OCI-LY1 (cell line): ENCODE data around the gene RGS19.

ENCODE experiments used
- H2AFZ ChIP-seq: fragments of 200-600 bp; sonication (generic), shearing (Covaris generic); 2 replicates; pipeline ENCODE4 v1.6.0; 2014; ENCODE audit warnings: antibody characterized with exemption, mild to moderate bottlenecking, low read length
- H3F3A ChIP-seq: fragments of 200-600 bp; sonication (generic), shearing (Covaris generic); 2 replicates; pipeline ENCODE4 v1.6.0; 2014; ENCODE audit warnings: mild to moderate bottlenecking, antibody characterized with exemption, low read length, moderate library complexity; ENCODE audit not compliant: insufficient read depth
- H3K27ac ChIP-seq: fragments of 200-600 bp; sonication (generic); 2 replicates; pipeline ENCODE4 v1.5.1; 2014; ENCODE audit warnings: low read length, mixed run types, mild to moderate bottlenecking, low read depth; ENCODE audit not compliant: poor library complexity, severe bottlenecking
- H3K27me3 ChIP-seq: fragments of 200-600 bp; sonication (generic); 2 replicates; pipeline ENCODE4 v1.6.0; 2014; ENCODE audit warnings: antibody characterized with exemption, mild to moderate bottlenecking, low read length, moderate library complexity; ENCODE audit not compliant: insufficient read depth
- H3K36me3 ChIP-seq: fragments of 200-600 bp; sonication (generic); 2 replicates; pipeline ENCODE4 v1.6.1; 2014; ENCODE audit warnings: mild to moderate bottlenecking, antibody characterized with exemption, low read length, moderate library complexity, mixed read lengths; ENCODE audit not compliant: insufficient read depth
- H3K4me1 ChIP-seq: fragments of 200-600 bp; sonication (generic); 2 replicates; pipeline ENCODE4 v1.5.1; 2014; ENCODE audit warnings: mild to moderate bottlenecking, low read length, moderate library complexity; ENCODE audit not compliant: insufficient read depth, severe bottlenecking
- H3K4me2 ChIP-seq: fragments of 200-600 bp; sonication (generic), shearing (Covaris generic); 2 replicates; pipeline ENCODE4 v1.6.1; 2014; ENCODE audit warnings: low read length
- H3K4me3 ChIP-seq: fragments of 200-600 bp; sonication (generic); 2 replicates; pipeline ENCODE4 v1.5.1; 2014; ENCODE audit warnings: low read length, low read depth, mild to moderate bottlenecking, mixed read lengths; ENCODE audit not compliant: poor library complexity, severe bottlenecking
- H3K79me2 ChIP-seq: fragments of 200-600 bp; shearing (Covaris generic); 2 replicates; pipeline ENCODE4 v1.6.1; 2016; ENCODE audit warnings: mixed run types, low read length, mixed read lengths; ENCODE audit not compliant: insufficient read depth
- H3K9ac ChIP-seq: fragments of 200-600 bp; sonication (generic), shearing (Covaris generic); 2 replicates; pipeline ENCODE4 v1.6.1; 2014; ENCODE audit warnings: mild to moderate bottlenecking, low read length, mixed read lengths
- H3K9me2 ChIP-seq: fragments of 200-600 bp; sonication (generic), shearing (Covaris generic); 2 replicates; pipeline ENCODE4 v1.6.1; 2014; ENCODE audit warnings: low read depth, mild to moderate bottlenecking, low read length, mixed read lengths
- H3K9me3 ChIP-seq: fragments of 200-600 bp; shearing (Covaris generic); 2 replicates; pipeline ENCODE4 v1.6.1; 2014; ENCODE audit warnings: low read length, mixed read lengths
- H4K20me1 ChIP-seq: fragments of 200-600 bp; sonication (generic), shearing (Covaris generic); 2 replicates; pipeline ENCODE4 v1.6.0; 2016; ENCODE audit warnings: mild to moderate bottlenecking, low read length; ENCODE audit not compliant: insufficient read depth
- EZH2 ChIP-seq: fragments of 200-600 bp; sonication (generic), shearing (Covaris generic); IDR thresholded peaks from 2 replicates; pipeline ENCODE4 v1.8.0; 2017; ENCODE audit warnings: borderline replicate concordance, mixed run types, mild to moderate bottlenecking, antibody characterized with exemption, low read length, moderate library complexity, mixed read lengths
- TF ChIP-seq, protein P1 (sequence below): fragments of 200-600 bp; sonication (generic), shearing (Covaris generic); IDR thresholded peaks from 2 replicates; pipeline ENCODE4 v1.5.1; 2017; ENCODE audit warnings: mild to moderate bottlenecking, antibody characterized with exemption, low read length, moderate library complexity, mixed read lengths

The RGS19 gene

DNA sequence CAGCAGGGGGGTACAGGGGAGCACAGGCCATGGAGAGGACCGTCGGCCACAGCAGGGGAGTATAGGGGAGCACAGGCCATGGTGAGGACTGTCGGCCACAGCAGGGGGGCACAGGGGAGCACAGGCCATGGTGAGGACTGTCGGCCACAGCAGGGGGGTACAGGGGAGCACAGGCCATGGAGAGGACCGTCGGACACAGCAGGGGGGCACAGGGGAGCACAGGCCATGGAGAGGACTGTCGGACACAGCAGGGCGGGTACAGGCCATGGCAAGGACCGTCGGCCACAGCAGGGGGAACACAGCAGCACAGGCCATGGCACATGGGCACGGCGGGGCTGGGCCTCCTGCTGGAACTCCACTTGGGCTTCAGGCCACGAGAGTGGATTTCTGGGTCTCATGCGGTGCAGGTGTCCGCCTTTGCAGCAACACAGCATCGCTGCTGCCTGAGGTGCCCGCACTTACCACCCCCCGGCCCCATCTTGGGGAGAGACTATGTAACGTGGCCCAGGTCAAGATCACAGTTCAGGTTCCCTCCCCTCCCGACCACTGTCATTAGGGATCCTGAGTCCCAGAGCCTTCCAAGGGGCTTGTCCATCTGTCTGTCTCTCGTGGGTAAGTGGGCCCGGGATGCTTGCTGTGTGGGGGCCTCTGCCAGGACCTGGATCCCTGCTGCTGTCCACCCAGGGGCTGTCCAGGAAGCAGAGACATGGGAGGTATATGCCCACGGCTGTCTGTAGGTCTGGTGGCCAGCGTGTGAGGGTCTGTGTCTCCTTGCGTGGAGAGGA, 25.5 kb upstream of the RGS19 start:
- no peaks in the 10 kb centered on the region for H3K9me3 ChIP-seq
- no peak overlapping the region for H3K4me3 ChIP-seq
- H3F3A ChIP-seq, result no peaks in the 10 kb centered on the region
- H3K4me1 ChIP-seq, result peaks cover 46% of the 10 kb centered on the region
- TF ChIP-seq EZH2, result no peak
- TF ChIP-seq, protein P1, sequence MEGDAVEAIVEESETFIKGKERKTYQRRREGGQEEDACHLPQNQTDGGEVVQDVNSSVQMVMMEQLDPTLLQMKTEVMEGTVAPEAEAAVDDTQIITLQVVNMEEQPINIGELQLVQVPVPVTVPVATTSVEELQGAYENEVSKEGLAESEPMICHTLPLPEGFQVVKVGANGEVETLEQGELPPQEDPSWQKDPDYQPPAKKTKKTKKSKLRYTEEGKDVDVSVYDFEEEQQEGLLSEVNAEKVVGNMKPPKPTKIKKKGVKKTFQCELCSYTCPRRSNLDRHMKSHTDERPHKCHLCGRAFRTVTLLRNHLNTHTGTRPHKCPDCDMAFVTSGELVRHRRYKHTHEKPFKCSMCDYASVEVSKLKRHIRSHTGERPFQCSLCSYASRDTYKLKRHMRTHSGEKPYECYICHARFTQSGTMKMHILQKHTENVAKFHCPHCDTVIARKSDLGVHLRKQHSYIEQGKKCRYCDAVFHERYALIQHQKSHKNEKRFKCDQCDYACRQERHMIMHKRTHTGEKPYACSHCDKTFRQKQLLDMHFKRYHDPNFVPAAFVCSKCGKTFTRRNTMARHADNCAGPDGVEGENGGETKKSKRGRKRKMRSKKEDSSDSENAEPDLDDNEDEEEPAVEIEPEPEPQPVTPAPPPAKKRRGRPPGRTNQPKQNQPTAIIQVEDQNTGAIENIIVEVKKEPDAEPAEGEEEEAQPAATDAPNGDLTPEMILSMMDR, result no peak
- H3K36me3 ChIP-seq, result no peaks in the 10 kb centered on the region
- H3K9ac ChIP-seq, result no peak overlapping the region
- no peaks in the 10 kb centered on the region for H4K20me1 ChIP-seq
- no peaks in the 10 kb centered on the region for H3K9me2 ChIP-seq
- H3K4me2 ChIP-seq, result no peak overlapping the region
- H3K27me3 ChIP-seq, result 0 out of 2 replicates have a peak, but pooled peaks cover 7% of the 10 kb centered on the region
- H2AFZ ChIP-seq, result no peak overlapping the region
- H3K79me2 ChIP-seq, result no peaks in the 10 kb centered on the region
- no peak overlapping the region for H3K27ac ChIP-seq

- Histone ChIP-seq H4K20me1 (no peaks in the 10 kb centered on the region), H3K9ac (no peak overlapping the region), H2AFZ (no peak overlapping the region), H3K4me1 (peaks cover 54% of the 10 kb centered on the region), H3K79me2 (no peaks in the 10 kb centered on the region), H3K9me3 (no peaks in the 10 kb centered on the region), H3K9me2 (no peaks in the 10 kb centered on the region), H3K27ac (no peak overlapping the region), H3F3A (no peaks in the 10 kb centered on the region), H3K4me3 (no peak overlapping the region), H3K4me2 (no peak overlapping the region), H3K36me3 (no peaks in the 10 kb centered on the region), H3K27me3 (0 out of 2 replicates have a peak, but pooled peaks cover 5% of the 10 kb centered on the region)
- TF ChIP-seq EZH2, result no peak
- TF ChIP-seq, protein P1, result no peak
Measured at GRCh38 chr20:64103871-64104666, 24.8 kb upstream of the RGS19 start.

DNA sequence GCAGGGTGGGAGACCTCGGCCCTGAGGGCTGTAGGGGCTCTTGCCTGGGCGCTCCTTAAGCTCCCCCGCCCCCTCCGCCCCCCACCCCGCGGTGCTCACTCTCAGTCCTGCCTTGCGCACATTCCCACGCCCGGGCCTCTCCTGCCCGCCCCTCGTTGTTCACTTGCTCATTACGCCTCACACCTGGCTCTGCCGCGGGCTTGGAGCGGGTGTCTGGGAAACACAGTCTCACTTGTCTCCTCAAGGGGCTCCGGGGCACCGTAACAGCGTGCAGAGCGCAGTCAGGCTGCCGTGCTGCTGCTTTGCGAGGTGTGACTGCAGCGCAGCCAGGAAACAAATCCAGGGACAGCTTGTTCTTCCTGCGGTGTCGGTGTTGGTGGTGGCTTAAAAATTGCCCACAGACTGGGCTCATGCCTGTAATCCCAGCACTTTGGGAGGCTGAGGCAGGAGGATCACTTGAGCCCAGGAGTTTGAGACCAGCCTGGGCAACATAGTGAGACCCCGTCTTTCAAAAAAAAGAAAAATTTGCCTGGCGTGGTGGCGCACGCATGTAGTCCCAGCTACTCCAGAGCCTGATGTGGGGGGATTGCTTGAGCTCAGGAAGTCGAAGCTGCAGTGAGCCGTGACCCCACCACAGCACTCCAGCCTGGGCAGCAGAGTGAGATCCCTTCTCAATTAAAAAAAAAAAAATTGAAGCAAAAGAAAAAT, 23.5 kb upstream of the RGS19 start:
- peak overlapping the region; percentile 71 for H3K4me2 ChIP-seq
- no peak overlapping the region for H2AFZ ChIP-seq
- peaks cover 48% of the 10 kb centered on the region for H3K4me1 ChIP-seq
- H3K36me3 ChIP-seq, result no peaks in the 10 kb centered on the region
- no peak overlapping the region for H3K27ac ChIP-seq
- no peaks in the 10 kb centered on the region for H3F3A ChIP-seq
- TF ChIP-seq, protein P1, result no peak
- TF ChIP-seq EZH2, result no peak
- H3K27me3 ChIP-seq, result no peaks in the 10 kb centered on the region
- H3K9me2 ChIP-seq, result no peaks in the 10 kb centered on the region
- H3K9me3 ChIP-seq, result no peaks in the 10 kb centered on the region
- peak overlapping the region; percentile 45; the same call in 1 of the 2 replicates for H3K9ac ChIP-seq
- H3K79me2 ChIP-seq, result no peaks in the 10 kb centered on the region
- H4K20me1 ChIP-seq, result no peaks in the 10 kb centered on the region
- H3K4me3 ChIP-seq, result peak overlapping the region; percentile 55
